HUES48 (cell line): ENCODE data around the gene MPPED2.

Source experiments
- H3K27ac ChIP-seq: one replicate; pipeline ENCODE4 v1.7.0; 2013; ENCODE audit warnings: low read depth, low read length, inconsistent platforms
- H3K27me3 ChIP-seq: 2 replicates; pipeline ENCODE4 v1.6.1; 2013; ENCODE audit warnings: mild to moderate bottlenecking, low read length; ENCODE audit not compliant: control insufficient read depth, insufficient read depth
- H3K36me3 ChIP-seq: 2 replicates; pipeline ENCODE4 v1.6.1; 2013; ENCODE audit warnings: low read length; ENCODE audit not compliant: control insufficient read depth, insufficient read depth
- H3K4me1 ChIP-seq: 2 replicates; pipeline ENCODE4 v1.6.1; 2013; ENCODE audit warnings: mild to moderate bottlenecking, low read length; ENCODE audit not compliant: control insufficient read depth, insufficient read depth
- H3K4me3 ChIP-seq: 2 replicates; pipeline ENCODE4 v1.5.1; 2013; ENCODE audit warnings: mild to moderate bottlenecking, low read depth, low read length
- H3K9ac ChIP-seq: 2 replicates; pipeline ENCODE4 v1.6.1; 2013; ENCODE audit warnings: mild to moderate bottlenecking, low read depth, low read length, moderate library complexity
- H3K9me3 ChIP-seq: 2 replicates; pipeline ENCODE4 v1.6.1; 2013; ENCODE audit warnings: low read length; ENCODE audit not compliant: control insufficient read depth, insufficient read depth

Gene MPPED2

GRCh38 chr11:30586251-30587144 is at the start of gene MPPED2:
Gene MPPED2, minus strand, starts transcription at chr11:30586353. Its CDS starts 5,980 bp downstream, at chr11:30580373.
- peaks cover 51% of the 10 kb centered on the region for H3K27me3 ChIP-seq

DNA sequence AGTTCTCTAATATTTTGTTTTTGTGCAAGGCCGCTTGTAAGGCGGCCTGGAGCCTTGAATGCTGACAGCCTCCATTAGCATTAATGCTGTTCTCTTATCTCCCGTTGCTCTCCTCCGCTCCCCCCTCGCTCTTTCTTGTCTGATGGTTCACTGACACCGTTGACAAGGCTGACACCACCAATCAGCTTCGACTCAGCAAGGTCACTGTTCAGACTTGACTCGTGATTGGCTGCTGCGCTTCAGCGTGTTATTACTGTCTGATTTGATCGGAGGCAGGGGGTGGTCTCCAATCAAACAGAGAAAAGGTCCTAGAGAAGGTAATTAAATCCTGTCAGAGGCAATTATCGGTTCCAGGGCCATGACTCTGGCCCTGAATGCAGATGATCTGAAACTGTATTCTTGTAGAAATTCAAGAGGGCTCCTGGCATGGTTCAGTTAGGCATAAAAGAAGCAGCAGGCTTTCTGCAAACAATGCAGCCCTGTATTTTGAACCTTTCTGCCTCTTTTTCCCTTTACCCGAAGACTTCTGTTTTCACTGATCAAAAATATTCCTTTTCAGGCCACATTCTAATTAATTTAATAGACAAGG is 49.3 kb upstream of the MPPED2 start:
- no peak overlapping the region for H3K4me3 ChIP-seq
- H3K27ac ChIP-seq, result no peak overlapping the region
- no peaks in the 10 kb centered on the region for H3K27me3 ChIP-seq
- peaks cover 8% of the 10 kb centered on the region for H3K4me1 ChIP-seq
- no peak overlapping the region for H3K9ac ChIP-seq
- H3K36me3 ChIP-seq, result no peaks in the 10 kb centered on the region
- H3K9me3 ChIP-seq, result no peaks in the 10 kb centered on the region

More at GRCh38 chr11:30586251-30587144, at the start of gene MPPED2:
- Histone ChIP-seq H3K4me3 (peak within 1 kb of the TSS; percentile 82), H3K27ac (peak within 1 kb of the TSS; percentile 60), H3K9ac (peak within 1 kb of the TSS; percentile 62), H3K4me1 (peaks cover 36% of the 10 kb centered on the region), H3K36me3 (no peaks in the 10 kb centered on the region), H3K9me3 (no peaks in the 10 kb centered on the region)

DNA sequence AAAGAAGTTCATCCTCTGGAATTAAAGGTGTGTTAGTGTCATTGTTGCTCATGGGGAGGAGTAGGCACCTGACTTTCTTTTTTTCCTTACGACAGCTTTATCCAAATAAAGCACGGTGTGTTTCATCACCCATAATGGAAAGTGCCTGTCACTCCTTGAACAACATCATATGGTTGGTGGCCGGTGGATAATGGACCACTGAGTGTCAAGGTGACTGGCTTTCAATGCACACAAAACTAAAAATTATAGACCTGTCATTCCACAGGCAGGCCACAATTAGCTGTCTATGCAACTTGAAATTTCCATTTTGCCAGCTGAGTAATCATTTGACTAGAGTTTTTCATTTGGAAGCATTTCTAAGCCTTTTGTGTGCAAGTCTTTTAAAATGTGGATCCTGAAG is 45.0 kb upstream of the MPPED2 start:
- H3K9me3 ChIP-seq, result no peaks in the 10 kb centered on the region
- H3K27me3 ChIP-seq, result no peaks in the 10 kb centered on the region
- no peak overlapping the region for H3K27ac ChIP-seq

DNA sequence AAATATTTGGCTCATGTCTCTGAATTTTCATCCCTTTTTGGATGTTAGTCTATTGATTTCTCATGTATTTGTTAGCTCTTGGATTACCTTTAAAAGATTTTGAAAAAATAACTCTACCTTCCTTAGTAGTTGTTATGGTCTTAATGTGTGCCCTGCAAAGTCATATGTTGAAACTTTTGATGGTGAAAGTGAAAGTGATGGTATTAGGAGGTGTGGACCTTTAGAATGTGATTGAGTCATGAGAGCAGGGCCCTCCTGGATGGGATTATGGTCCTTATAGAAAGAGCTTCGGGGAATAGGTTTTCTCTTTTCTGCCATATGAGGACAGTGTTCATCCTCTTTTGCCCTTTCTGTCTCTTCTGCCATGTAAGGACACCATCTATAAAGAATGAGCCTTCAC is 33.6 kb upstream of the MPPED2 start:
- Histone ChIP-seq H3K36me3 (no peaks in the 10 kb centered on the region), H3K9ac (no peak overlapping the region), H3K4me1 (no peaks in the 10 kb centered on the region), H3K4me3 (no peak overlapping the region), H3K27me3 (no peaks in the 10 kb centered on the region), H3K27ac (no peak overlapping the region), H3K9me3 (no peaks in the 10 kb centered on the region)

More for the DNA sequence above, 45.0 kb upstream of the MPPED2 start:
- Histone ChIP-seq H3K4me1 (peaks cover 22% of the 10 kb centered on the region), H3K9ac (no peak overlapping the region), H3K4me3 (no peak overlapping the region), H3K36me3 (no peaks in the 10 kb centered on the region)

DNA sequence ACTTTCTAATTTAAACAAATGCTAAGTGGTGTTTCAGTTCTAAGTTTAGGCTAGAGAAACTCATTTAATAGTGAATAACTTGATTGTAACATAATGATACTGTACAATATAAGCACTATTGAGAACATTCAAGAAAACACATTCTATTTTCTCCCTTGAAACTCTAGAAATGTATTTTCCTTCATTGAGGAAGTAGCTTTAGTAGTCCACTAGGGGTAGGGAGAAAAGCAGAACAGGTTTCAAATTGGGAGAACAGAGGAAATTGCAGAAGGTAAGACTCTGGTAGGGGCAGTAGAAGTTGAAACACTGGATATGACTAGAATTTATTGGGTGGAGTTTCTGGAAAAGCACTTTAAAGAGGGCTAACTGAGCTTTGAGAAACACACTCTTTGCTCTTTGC is 31.6 kb upstream of the MPPED2 start:
- H3K27ac ChIP-seq, result no peak overlapping the region
- no peak overlapping the region for H3K4me3 ChIP-seq
- H3K4me1 ChIP-seq, result no peaks in the 10 kb centered on the region
- H3K9ac ChIP-seq, result no peak overlapping the region
- H3K27me3 ChIP-seq, result no peaks in the 10 kb centered on the region
- no peaks in the 10 kb centered on the region for H3K36me3 ChIP-seq
- H3K9me3 ChIP-seq, result no peaks in the 10 kb centered on the region

DNA sequence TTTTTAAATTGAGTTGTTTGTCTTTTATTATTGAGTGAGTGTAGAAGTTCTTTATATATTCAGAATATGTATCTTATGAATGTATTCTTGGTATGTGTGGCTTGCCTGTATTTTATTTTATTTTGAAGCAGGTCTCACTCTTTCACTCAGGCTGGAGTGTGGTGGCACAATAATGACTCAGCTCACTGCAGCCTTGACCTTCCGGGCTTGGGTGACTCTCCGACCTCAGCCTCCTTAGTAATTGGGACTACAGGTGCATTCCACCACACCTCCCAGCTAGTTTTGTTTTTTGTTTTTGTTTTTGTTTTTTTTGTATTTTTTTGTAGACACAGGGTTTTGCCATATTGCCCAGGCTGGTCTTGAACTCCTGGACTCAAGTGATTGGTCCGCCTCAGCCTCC is 24.5 kb upstream of the MPPED2 start:
- H3K9me3 ChIP-seq, result no peaks in the 10 kb centered on the region
- no peaks in the 10 kb centered on the region for H3K4me1 ChIP-seq
- no peak overlapping the region for H3K4me3 ChIP-seq
- no peak overlapping the region for H3K9ac ChIP-seq
- H3K27me3 ChIP-seq, result no peaks in the 10 kb centered on the region
- H3K27ac ChIP-seq, result no peak overlapping the region
- no peaks in the 10 kb centered on the region for H3K36me3 ChIP-seq

- H3K4me1 ChIP-seq, result no peaks in the 10 kb centered on the region
- no peaks in the 10 kb centered on the region for H3K36me3 ChIP-seq
- H3K4me3 ChIP-seq, result no peak overlapping the region
- no peaks in the 10 kb centered on the region for H3K9me3 ChIP-seq
- H3K27me3 ChIP-seq, result no peaks in the 10 kb centered on the region
- H3K27ac ChIP-seq, result no peak overlapping the region
- no peak overlapping the region for H3K9ac ChIP-seq
Observed at GRCh38 chr11:30608534-30608933, 22.4 kb upstream of the MPPED2 start.

- H3K4me1 ChIP-seq, result no peaks in the 10 kb centered on the region
- H3K27me3 ChIP-seq, result no peaks in the 10 kb centered on the region
- H3K36me3 ChIP-seq, result no peaks in the 10 kb centered on the region
- no peak overlapping the region for H3K4me3 ChIP-seq
- no peaks in the 10 kb centered on the region for H3K9me3 ChIP-seq
- H3K27ac ChIP-seq, result no peak overlapping the region
- H3K9ac ChIP-seq, result no peak overlapping the region
Observed at GRCh38 chr11:30605036-30605605, 19.0 kb upstream of the MPPED2 start.

- H3K9ac ChIP-seq, result no peak overlapping the region
- H3K9me3 ChIP-seq, result no peaks in the 10 kb centered on the region
- H3K4me3 ChIP-seq, result no peak overlapping the region
- H3K27me3 ChIP-seq, result no peaks in the 10 kb centered on the region
- H3K4me1 ChIP-seq, result no peaks in the 10 kb centered on the region
- H3K27ac ChIP-seq, result no peak overlapping the region
- H3K36me3 ChIP-seq, result no peaks in the 10 kb centered on the region
Observed at GRCh38 chr11:30603357-30603756, 17.2 kb upstream of the MPPED2 start.

GRCh38 chr11:30596832-30597231 is 10.7 kb upstream of the MPPED2 start:
- Histone ChIP-seq H3K9ac (no peak overlapping the region), H3K4me1 (peaks cover 8% of the 10 kb centered on the region), H3K36me3 (no peaks in the 10 kb centered on the region), H3K27ac (no peak overlapping the region), H3K27me3 (no peaks in the 10 kb centered on the region), H3K9me3 (no peaks in the 10 kb centered on the region), H3K4me3 (no peak overlapping the region)

DNA sequence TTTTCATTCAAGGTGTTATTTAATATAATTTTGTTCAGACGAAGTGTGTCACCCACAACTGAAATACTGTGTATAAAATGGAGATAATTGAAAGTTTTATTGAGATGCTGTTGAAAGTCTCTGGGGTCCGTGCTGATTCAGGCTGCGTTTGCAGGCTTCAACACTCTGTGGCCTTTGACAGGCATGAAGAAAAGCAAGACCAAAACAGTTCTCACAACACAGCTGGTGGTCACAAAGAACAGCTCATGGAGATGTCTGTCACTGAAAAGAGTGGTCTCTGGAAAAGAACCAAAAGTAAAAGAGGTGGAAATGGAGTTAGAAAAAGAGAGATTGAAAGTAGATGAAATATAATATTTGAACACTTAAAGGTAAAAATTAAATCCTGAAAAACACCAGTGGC is 9.8 kb upstream of the MPPED2 start:
- Histone ChIP-seq H3K4me1 (peaks cover 8% of the 10 kb centered on the region), H3K27ac (no peak overlapping the region), H3K36me3 (no peaks in the 10 kb centered on the region)

More for the DNA sequence above, 9.8 kb upstream of the MPPED2 start:
- no peaks in the 10 kb centered on the region for H3K9me3 ChIP-seq
- H3K27me3 ChIP-seq, result no peaks in the 10 kb centered on the region
- H3K4me3 ChIP-seq, result no peak overlapping the region
- no peak overlapping the region for H3K9ac ChIP-seq
